SK-N-SH treated with all-trans-retinoic acid at 6 μM for 48 hours (cell line): ENCODE results near the gene GLIPR2.

Source experiments
- ATAC-seq: fragments of 200-7000 bp; cut with Tn5 transposase; 3 replicates; pipeline ENCODE4 v1.9.1; 2020; ENCODE audit warnings: mild to moderate bottlenecking, moderate library complexity
- ARNTL ChIP-seq: fragments of 450-650 bp; formaldehyde crosslinking; IDR thresholded peaks from 2 replicates; pipeline ENCODE4 v1.5.0; 2020; ENCODE audit warnings: low read depth, mild to moderate bottlenecking, moderate library complexity, borderline replicate concordance
- BACH2 ChIP-seq: fragments of 250-450 bp; sonication (Bioruptor Pico); IDR thresholded peaks from 2 replicates; pipeline ENCODE4 v1.9.0; 2021; ENCODE audit warnings: mild to moderate bottlenecking, borderline replicate concordance
- CREB5 ChIP-seq: fragments of 250-450 bp; sonication (Bioruptor Pico); IDR thresholded peaks from 2 replicates; pipeline ENCODE4 v1.5.1; 2020; ENCODE audit warnings: low read depth, mild to moderate bottlenecking, moderate library complexity
- CSDC2 ChIP-seq: fragments of 250-450 bp; sonication (Bioruptor Pico); IDR thresholded peaks from 2 replicates; pipeline ENCODE4 v1.5.0; 2020; ENCODE audit warnings: mild to moderate bottlenecking, moderate library complexity
- CSRNP3 ChIP-seq: fragments of 250-450 bp; sonication (Bioruptor Pico); IDR thresholded peaks from 2 replicates; pipeline ENCODE4 v1.5.1; 2021; ENCODE audit warnings: mild to moderate bottlenecking, moderate library complexity
- ESRRG ChIP-seq: fragments of 250-450 bp; sonication (Bioruptor Pico); IDR thresholded peaks from 2 replicates; pipeline ENCODE4 v1.6.1; 2021; ENCODE audit warnings: mild to moderate bottlenecking
- GLIS3 ChIP-seq: fragments of 250-450 bp; sonication (Bioruptor Pico); IDR thresholded peaks from 2 replicates; pipeline ENCODE4 v1.5.0; 2020; ENCODE audit warnings: mild to moderate bottlenecking, moderate library complexity
- ISL1 ChIP-seq: fragments of 250-450 bp; sonication (Bioruptor Pico); IDR thresholded peaks from 2 replicates; pipeline ENCODE4 v2.1.2; 2022; ENCODE audit warnings: mild to moderate bottlenecking, moderate library complexity
- PATZ1 ChIP-seq: fragments of 250-450 bp; sonication (Bioruptor Pico); IDR thresholded peaks from 2 replicates; pipeline ENCODE4 v1.8.0; 2020; ENCODE audit warnings: mild to moderate bottlenecking, moderate library complexity, borderline replicate concordance
- POU6F1 ChIP-seq: fragments of 250-450 bp; sonication (Bioruptor Pico); IDR thresholded peaks from 2 replicates; pipeline ENCODE4 v1.8.0; 2021; ENCODE audit warnings: low read depth, mild to moderate bottlenecking, moderate library complexity, borderline replicate concordance
- PPARA ChIP-seq: fragments of 250-450 bp; sonication (Bioruptor Pico); IDR thresholded peaks from 2 replicates; pipeline ENCODE4 v1.5.0; 2020; ENCODE audit warnings: mild to moderate bottlenecking, borderline replicate concordance
- RARB ChIP-seq: fragments of 250-450 bp; sonication (Bioruptor Pico); IDR thresholded peaks from 2 replicates; pipeline ENCODE4 v1.8.0; 2021; ENCODE audit warnings: mild to moderate bottlenecking, moderate library complexity
- SNAI2 ChIP-seq: fragments of 250-450 bp; sonication (Bioruptor Pico); IDR thresholded peaks from 2 replicates; pipeline ENCODE4 v1.5.0; 2020; ENCODE audit warnings: mild to moderate bottlenecking, moderate library complexity
- TCF4 ChIP-seq: fragments of 250-450 bp; sonication (Bioruptor Pico); IDR thresholded peaks from 2 replicates; pipeline ENCODE4 v1.8.0; 2021; ENCODE audit warnings: mild to moderate bottlenecking, moderate library complexity, borderline replicate concordance
- TOX ChIP-seq: fragments of 250-450 bp; sonication (Bioruptor Pico); IDR thresholded peaks from 2 replicates; pipeline ENCODE4 v1.8.0; 2021; ENCODE audit warnings: mild to moderate bottlenecking, moderate library complexity, borderline replicate concordance
- ZC3H10 ChIP-seq: fragments of 250-450 bp; sonication (Bioruptor Pico); IDR thresholded peaks from 2 replicates; pipeline ENCODE4 v1.5.1; 2021; ENCODE audit warnings: mild to moderate bottlenecking, moderate library complexity
- ZFP30 ChIP-seq: fragments of 450-650 bp; formaldehyde crosslinking; IDR thresholded peaks from 2 replicates; pipeline ENCODE4 v1.5.0; 2022; ENCODE audit warnings: mild to moderate bottlenecking, moderate library complexity
- ZNF565 ChIP-seq: fragments of 450-650 bp; formaldehyde crosslinking; conservative IDR thresholded peaks from 2 replicates; pipeline ENCODE4 v1.5.0; 2020; ENCODE audit warnings: low read depth, mild to moderate bottlenecking, moderate library complexity
- ZNF70 ChIP-seq: fragments of 450-650 bp; formaldehyde crosslinking; IDR thresholded peaks from 2 replicates; pipeline ENCODE4 v1.5.0; 2020; ENCODE audit warnings: mild to moderate bottlenecking, moderate library complexity
- ZNF8 ChIP-seq: fragments of 450-650 bp; formaldehyde crosslinking; IDR thresholded peaks from 2 replicates; pipeline ENCODE4 v1.5.0; 2020; ENCODE audit warnings: mild to moderate bottlenecking, moderate library complexity
- TF ChIP-seq, protein P1 (sequence below): fragments of 250-450 bp; sonication (Bioruptor Pico); IDR thresholded peaks from 2 replicates; pipeline ENCODE4 v1.5.0; 2020; ENCODE audit warnings: mild to moderate bottlenecking, moderate library complexity

GLIPR2 gene

DNA sequence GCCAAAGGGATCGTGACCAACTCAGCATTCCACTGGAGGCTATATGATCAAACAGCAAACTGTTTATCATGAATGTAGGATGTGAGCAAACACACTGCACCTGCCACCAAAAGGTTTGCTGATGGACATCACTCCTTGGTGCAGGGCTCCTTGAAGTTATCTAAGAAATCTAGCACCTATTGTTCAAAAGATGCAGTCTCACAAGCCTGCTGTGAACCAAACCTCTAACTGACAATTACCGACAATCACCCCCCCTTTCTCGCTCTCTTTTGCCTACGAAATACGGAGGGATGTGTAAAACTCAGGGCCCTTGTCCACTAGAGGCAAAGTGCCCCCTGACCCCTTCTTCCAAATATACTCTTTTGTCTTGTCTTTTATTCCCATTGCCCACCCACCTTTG is 51.7 kb downstream of the GLIPR2 start:
- ATAC-seq = no peak

GRCh38 chr9:36189976-36190375 is 53.4 kb downstream of the GLIPR2 start:
- TF ChIP-seq CREB5 (no peak), TOX (CRISPR knock-in tag) (no peak), ZC3H10 (CRISPR knock-in tag) (no peak), BACH2 (CRISPR knock-in tag) (no peak), ZNF70 (CRISPR knock-in tag) (no peak)
- TF ChIP-seq, protein P1, sequence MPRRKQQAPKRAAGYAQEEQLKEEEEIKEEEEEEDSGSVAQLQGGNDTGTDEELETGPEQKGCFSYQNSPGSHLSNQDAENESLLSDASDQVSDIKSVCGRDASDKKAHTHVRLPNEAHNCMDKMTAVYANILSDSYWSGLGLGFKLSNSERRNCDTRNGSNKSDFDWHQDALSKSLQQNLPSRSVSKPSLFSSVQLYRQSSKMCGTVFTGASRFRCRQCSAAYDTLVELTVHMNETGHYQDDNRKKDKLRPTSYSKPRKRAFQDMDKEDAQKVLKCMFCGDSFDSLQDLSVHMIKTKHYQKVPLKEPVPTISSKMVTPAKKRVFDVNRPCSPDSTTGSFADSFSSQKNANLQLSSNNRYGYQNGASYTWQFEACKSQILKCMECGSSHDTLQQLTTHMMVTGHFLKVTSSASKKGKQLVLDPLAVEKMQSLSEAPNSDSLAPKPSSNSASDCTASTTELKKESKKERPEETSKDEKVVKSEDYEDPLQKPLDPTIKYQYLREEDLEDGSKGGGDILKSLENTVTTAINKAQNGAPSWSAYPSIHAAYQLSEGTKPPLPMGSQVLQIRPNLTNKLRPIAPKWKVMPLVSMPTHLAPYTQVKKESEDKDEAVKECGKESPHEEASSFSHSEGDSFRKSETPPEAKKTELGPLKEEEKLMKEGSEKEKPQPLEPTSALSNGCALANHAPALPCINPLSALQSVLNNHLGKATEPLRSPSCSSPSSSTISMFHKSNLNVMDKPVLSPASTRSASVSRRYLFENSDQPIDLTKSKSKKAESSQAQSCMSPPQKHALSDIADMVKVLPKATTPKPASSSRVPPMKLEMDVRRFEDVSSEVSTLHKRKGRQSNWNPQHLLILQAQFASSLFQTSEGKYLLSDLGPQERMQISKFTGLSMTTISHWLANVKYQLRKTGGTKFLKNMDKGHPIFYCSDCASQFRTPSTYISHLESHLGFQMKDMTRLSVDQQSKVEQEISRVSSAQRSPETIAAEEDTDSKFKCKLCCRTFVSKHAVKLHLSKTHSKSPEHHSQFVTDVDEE = no peak
- TF ChIP-seq, all 23 proteins: peak for 0
- ATAC-seq = no peak

More for the DNA sequence above, 51.7 kb downstream of the GLIPR2 start:
- TF ChIP-seq ZFP30 (CRISPR knock-in tag) (no peak), ISL1 (CRISPR knock-in tag) (no peak), ESRRG (CRISPR knock-in tag) (no peak), CSRNP3 (CRISPR knock-in tag) (no peak), CREB5 (no peak), ZNF70 (CRISPR knock-in tag) (no peak), TOX (CRISPR knock-in tag) (no peak), RARB (CRISPR knock-in tag) (no peak), PPARA (no peak), ZNF8 (CRISPR knock-in tag) (no peak), POU6F1 (CRISPR knock-in tag) (no peak), TCF4 (no peak), GLIS3 (CRISPR knock-in tag) (no peak), PATZ1 (CRISPR knock-in tag) (no peak), ZNF565 (CRISPR knock-in tag) (no peak), ZC3H10 (CRISPR knock-in tag) (no peak), CSDC2 (CRISPR knock-in tag) (no peak), ARNTL (CRISPR knock-in tag) (no peak), SNAI2 (CRISPR knock-in tag) (no peak)
- TF ChIP-seq, protein P1 = no peak
